NB4 (cell line): ENCODE measurements around the gene AMBRA1.

Experiments used
- DNase-seq: peaks from one replicate; pipeline ENCODE4 v3.0.0; 2010; ENCODE audit warnings: low read depth
- H3K4me3 ChIP-seq: one replicate; pipeline ENCODE4 v1.5.1; 2011; ENCODE audit warnings: mild to moderate bottlenecking, low read depth, low read length, moderate library complexity
- CTCF ChIP-seq: IDR thresholded peaks from one replicate; pipeline ENCODE4 v1.5.1; 2012; ENCODE audit warnings: low read depth, low read length
- MAX ChIP-seq: IDR thresholded peaks from 2 replicates; pipeline ENCODE4 v1.6.1; 2011; ENCODE audit warnings: low read depth, low read length
- MYC ChIP-seq: IDR thresholded peaks from 2 replicates; pipeline ENCODE4 v1.6.1; 2011; ENCODE audit warnings: low read depth, low read length
- POLR2A ChIP-seq: IDR thresholded peaks from 2 replicates; pipeline ENCODE4 v1.6.1; 2011; ENCODE audit warnings: mild to moderate bottlenecking; ENCODE audit not compliant: insufficient read length; ENCODE audit errors: extremely low read depth

AMBRA1 gene

GRCh38 chr11:46609386-46609785, 15.6 kb upstream of the AMBRA1 start:
- TF ChIP-seq POLR2A (no peak), MAX (no peak), CTCF (no peak), MYC (no peak)
- no peak for DNase-seq
- H3K4me3 ChIP-seq: no peak overlapping the region

DNA sequence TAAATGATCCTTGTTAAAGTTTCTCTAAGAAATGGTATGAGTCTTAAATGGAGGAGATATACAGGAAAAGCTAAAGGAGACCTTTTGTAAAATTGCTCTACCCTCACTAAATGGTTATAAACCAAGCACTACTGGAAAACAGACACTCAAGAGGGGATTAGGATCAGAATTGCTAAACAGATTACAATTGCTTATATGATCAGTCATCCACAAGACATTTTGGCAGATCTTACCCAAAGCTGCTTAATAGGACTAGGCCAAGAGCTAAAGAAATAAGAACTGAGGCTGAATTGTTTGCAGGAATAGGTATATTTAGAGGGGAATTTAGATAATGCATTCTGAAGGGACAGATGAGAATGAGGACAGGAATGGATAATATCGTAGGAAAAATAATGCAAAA, 13.7 kb upstream of the AMBRA1 start:
- TF ChIP-seq MAX (no peak), MYC (no peak), POLR2A (no peak), CTCF (no peak)
- no peak for DNase-seq
- H3K4me3 ChIP-seq: no peak overlapping the region

- no peak for DNase-seq
- TF ChIP-seq MYC: no peak
- no peak for TF ChIP-seq MAX
- TF ChIP-seq POLR2A: no peak
- no peak for TF ChIP-seq CTCF
- no peak overlapping the region for H3K4me3 ChIP-seq
Measured at GRCh38 chr11:46604796-46605195, 11.0 kb upstream of the AMBRA1 start.

- no peak overlapping the region for H3K4me3 ChIP-seq
- DNase-seq: no peak
- TF ChIP-seq MYC (no peak), POLR2A (no peak), CTCF (no peak), MAX (no peak)
Measured at GRCh38 chr11:46603704-46604308, 10.0 kb upstream of the AMBRA1 start.

DNA sequence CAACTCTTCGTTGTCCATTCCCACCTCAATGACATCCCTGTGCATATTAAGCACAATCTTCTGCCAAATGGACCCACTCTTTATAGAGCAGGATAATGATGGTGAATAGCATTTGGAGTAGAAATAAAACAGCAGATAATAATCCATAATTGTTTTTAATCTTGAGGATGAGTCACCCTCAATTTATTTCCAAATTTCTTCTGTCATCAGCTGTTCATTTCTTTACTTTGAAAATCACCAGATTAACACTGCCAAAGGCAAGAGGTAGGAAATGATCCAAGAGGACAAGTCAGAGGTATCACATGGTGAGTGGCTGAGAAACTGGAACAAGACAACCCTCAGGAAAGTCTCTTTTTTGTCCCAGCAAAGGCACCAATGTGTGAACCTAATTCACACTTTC, 7.3 kb upstream of the AMBRA1 start:
- TF ChIP-seq POLR2A (no peak), MYC (no peak), MAX (no peak), CTCF (no peak)
- no peak for DNase-seq
- no peak overlapping the region for H3K4me3 ChIP-seq

DNA sequence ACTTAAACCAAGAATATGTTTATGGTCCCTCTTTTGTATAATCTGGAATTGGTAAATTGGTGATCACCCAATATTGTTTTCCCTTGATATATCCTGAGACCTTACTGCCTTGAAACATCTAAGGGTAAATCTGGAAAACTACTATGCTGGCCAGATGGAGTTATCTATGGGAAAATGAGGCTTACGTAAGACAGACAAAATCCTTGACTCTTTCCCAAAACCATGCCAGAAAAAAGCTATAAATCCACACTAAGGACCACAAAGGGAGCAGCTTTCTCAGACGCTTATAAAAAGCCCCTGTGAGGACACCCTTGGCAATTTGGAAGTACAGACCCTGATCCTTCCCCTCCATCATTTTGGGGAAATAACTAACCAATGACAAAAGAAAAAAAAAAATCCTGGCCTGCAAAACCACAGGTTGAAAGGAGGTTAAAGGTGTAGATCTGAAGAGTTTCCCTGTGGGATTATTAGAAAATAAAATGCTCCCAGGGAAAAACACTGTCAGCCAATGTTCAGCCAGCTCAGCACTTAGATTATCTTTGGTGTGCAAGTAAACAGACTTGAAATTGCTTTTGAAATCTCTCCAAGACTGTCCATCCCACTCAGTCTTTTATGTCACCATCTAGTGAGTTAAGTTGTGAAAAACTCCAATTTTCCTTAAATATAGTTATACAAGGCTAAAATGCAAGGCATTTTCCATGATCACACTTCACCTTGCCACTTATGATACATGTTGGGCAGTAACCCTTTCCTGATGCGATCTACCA, 6.6 kb upstream of the AMBRA1 start:
- H3K4me3 ChIP-seq: no peak overlapping the region
- TF ChIP-seq MAX (no peak), CTCF (no peak), MYC (no peak), POLR2A (no peak)
- no peak for DNase-seq
